GM12892 (cell line): ENCODE data around the gene ALDH1B1.

Experiments used
- POLR2A ChIP-seq: IDR thresholded peaks from 2 replicates; pipeline ENCODE4 v1.6.1; 2011; ENCODE audit warnings: low read depth, low read length, control low read depth
- POLR2AphosphoS5 ChIP-seq: IDR thresholded peaks from 2 replicates; pipeline ENCODE4 v1.6.1; 2011; ENCODE audit warnings: low read depth, low read length, control low read depth
- TAF1 ChIP-seq: IDR thresholded peaks from 2 replicates; pipeline ENCODE4 v1.6.1; 2011; ENCODE audit warnings: low read depth, mild to moderate bottlenecking, control low read depth, low read length, borderline replicate concordance

DNA sequence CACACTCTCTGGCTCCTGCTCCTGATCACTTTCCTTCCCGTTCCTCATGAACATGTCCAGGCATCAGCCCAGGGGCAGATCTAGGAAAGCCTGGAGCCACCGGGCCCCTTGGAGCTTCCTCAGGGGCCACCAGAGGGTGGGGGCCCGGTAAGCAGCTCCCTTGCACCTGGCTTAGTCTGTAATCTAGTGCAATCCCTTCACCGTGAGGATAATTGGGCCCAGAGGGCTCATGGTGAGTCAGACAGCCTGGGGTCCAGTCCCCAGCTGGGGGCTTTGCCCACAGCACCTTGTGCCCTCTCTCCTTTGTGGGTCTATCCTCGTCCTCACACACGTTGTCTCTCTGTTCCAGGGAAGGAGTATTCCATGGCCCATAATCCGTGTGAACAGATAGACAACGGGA, 10.4 kb upstream of the ALDH1B1 start:
- TF ChIP-seq POLR2A = no peak
- TF ChIP-seq TAF1 = no peak
- no peak for TF ChIP-seq POLR2AphosphoS5
